CD4-positive, alpha-beta T cell treated with Interleukin-6 at 100 ng/mL for 8 hours (primary cell): ENCODE data around the gene STMN3.

Source experiments
- DNase-seq: peaks from one replicate; pipeline ENCODE4 v3.0.0-alpha.2; 2020; ENCODE audit warnings: mixed read lengths, low spot score

STMN3 gene

GRCh38 chr20:63653041-63653973 is at the start of gene STMN3:
Gene STMN3 (minus strand): TSS chr20:63653424. CDS start chr20:63653345, 79 bp downstream.
- peak; percentile 82 for DNase-seq

- DNase-seq, result no peak
These were observed 48.9 kb upstream of the STMN3 start for GRCh38 chr20:63702036-63702665.

GRCh38 chr20:63701329-63702035 is 48.3 kb upstream of the STMN3 start:
- no peak for DNase-seq

GRCh38 chr20:63701051-63701328 is 47.8 kb upstream of the STMN3 start:
- no peak for DNase-seq

- DNase-seq, result no peak
These were observed 47.2 kb upstream of the STMN3 start for GRCh38 chr20:63700199-63701050.

- no peak for DNase-seq
These were observed 46.4 kb upstream of the STMN3 start for GRCh38 chr20:63699466-63700198.

GRCh38 chr20:63698739-63699465 is 45.7 kb upstream of the STMN3 start:
- peak; percentile 25 for DNase-seq

- no peak for DNase-seq
These were observed 44.8 kb upstream of the STMN3 start for GRCh38 chr20:63697868-63698545.

GRCh38 chr20:63697357-63697867 is 44.2 kb upstream of the STMN3 start:
- DNase-seq, result no peak

- DNase-seq, result no peak
These were observed 43.6 kb upstream of the STMN3 start, which contains the start of gene TNFRSF6B for GRCh38 chr20:63696628-63697356. Gene TNFRSF6B (plus strand): TSS chr20:63696652. CDS start chr20:63696768, 116 bp downstream.

- DNase-seq, result no peak
These were observed 43.0 kb upstream of the STMN3 start for GRCh38 chr20:63696306-63696627.

- no peak for DNase-seq
These were observed 42.4 kb upstream of the STMN3 start for GRCh38 chr20:63695424-63696305.

GRCh38 chr20:63694584-63695423 is 41.6 kb upstream of the STMN3 start:
- no peak for DNase-seq

- no peak for DNase-seq
These were observed 40.7 kb upstream of the STMN3 start for GRCh38 chr20:63693733-63694583.

GRCh38 chr20:63693083-63693732 is 40.0 kb upstream of the STMN3 start:
- DNase-seq, result no peak
